ENCODE measurements around the gene JSRP1. TPM values are rescaled to one million over a fixed set of nuclear protein-coding genes. Genes with fewer than 3 reads are reported as not detected.

The JSRP1 gene
- total and polyA plus RNA-seq, 2 of the 8 experiments (the other 6 are each of a cell fraction or from before 2014, with no cell fraction given), result 0.24 to 0.56 TPM

GRCh38 chr19:2270423-2271233, 14.4 kb upstream of the JSRP1 start (continued):
- TF ChIP-seq RNF2 (IDR thresholded peaks at IDR 0.05; ENCODE audit: borderline replicate concordance, low read depth, low read length, missing control alignments, poor library complexity, severe bottlenecking), result no peak
- no peak for TF ChIP-seq SAP30 (IDR thresholded peaks at IDR 0.05; ENCODE audit: insufficient read depth, insufficient replicate concordance, low read length)
- TF ChIP-seq ATF2 (IDR thresholded peaks at IDR 0.05; ENCODE audit: low read length), result no peak
- TF ChIP-seq E2F6 (IDR thresholded peaks at IDR 0.05), result no peak
- TF ChIP-seq SRF (IDR thresholded peaks at IDR 0.05; ENCODE audit: low read depth, low read length), result no peak
- no peak for TF ChIP-seq POLR2A (IDR thresholded peaks at IDR 0.05; ENCODE audit: control extremely low read depth in 1 of 2, low read depth in 2 of 2, low read length in 2 of 2)
- TF ChIP-seq BACH1 (IDR thresholded peaks at IDR 0.05; ENCODE audit: low read length), result no peak
- TF ChIP-seq CTBP2 (IDR thresholded peaks at IDR 0.05; ENCODE audit: borderline replicate concordance, insufficient read depth, insufficient read length, low read length), result no peak
- TF ChIP-seq SP2 (IDR thresholded peaks at IDR 0.05; ENCODE audit: low read length), result no peak
- TF ChIP-seq CHD2 (IDR thresholded peaks at IDR 0.05; ENCODE audit: low read length), result no peak
- TF ChIP-seq EZH2 (IDR thresholded peaks at IDR 0.05; ENCODE audit: low read depth, low read length, severe bottlenecking), result no peak
- TF ChIP-seq SIN3A (conservative IDR thresholded peaks at IDR 0.05 in 1 of 2, IDR thresholded peaks at IDR 0.05 in 1 of 2; ENCODE audit: low read depth in 1 of 2, low read length in 2 of 2), result peak in 1 of 2 experiments; percentile 71; a peak in 2 of 4 replicates
- no peak for TF ChIP-seq PHF8 (conservative IDR thresholded peaks at IDR 0.05; ENCODE audit: low read depth, low read length)
- TF ChIP-seq JUND (IDR thresholded peaks at IDR 0.05; ENCODE audit: low read length), result no peak; the same call in 1 of the 2 replicates
- TF ChIP-seq KDM5A (IDR thresholded peaks at IDR 0.05; ENCODE audit: low read length), result no peak
- no peak for TF ChIP-seq KDM1A (IDR thresholded peaks at IDR 0.05; ENCODE audit: borderline replicate concordance, low read length)
- TF ChIP-seq NANOG (IDR thresholded peaks at IDR 0.05; ENCODE audit: insufficient read depth, low read depth, low read length, poor library complexity, severe bottlenecking), result no peak
- no peak for TF ChIP-seq RAD21 (IDR thresholded peaks at IDR 0.05 in 1 of 2, conservative IDR thresholded peaks at IDR 0.05 in 1 of 2; ENCODE audit: low read depth in 2 of 2, low read length in 2 of 2)
